ENCODE data around the gene OR4D9.

- TF ChIP-seq CTCF (IDR thresholded peaks at IDR 0.05) (no peak), POLR2A (IDR thresholded peaks at IDR 0.05) (no peak)
Measured at GRCh38 chr11:59480359-59480758, 31.0 kb upstream of the OR4D9 start.
